ENCODE data around the gene PCSK6. TPM values are rescaled to one million over a fixed set of nuclear protein-coding genes. Genes with fewer than 3 reads are reported as not detected.

Gene PCSK6
- total RNA-seq, 1 experiment from 2014 or later = 10.6 TPM

- H3K4me1 ChIP-seq (ENCODE audit: control insufficient read depth, insufficient read depth, low read length) = no peaks in the 10 kb centered on the region; the same call in 1 of the 2 replicates
- no TSS peak for BruUV-seq (replicated peaks)
- ChIA-PET POLR2A (no interaction called here), CTCF (no interaction called here)
- no peak overlapping the region for H3K27ac ChIP-seq (ENCODE audit: low read length)
- no peak for TF ChIP-seq POLR2AphosphoS5 (IDR thresholded peaks at IDR 0.05; ENCODE audit: low read depth, low read length)
- no peak for TF ChIP-seq CTCF (IDR thresholded peaks at IDR 0.05)
- TF ChIP-seq TCF7L2 (IDR thresholded peaks at IDR 0.05; ENCODE audit: low read depth, low read length) = no peak
- no peak overlapping the region for H3K4me3 ChIP-seq (ENCODE audit: low read depth in 2 of 2, low read length in 2 of 2)
- ATAC-seq = no peak
- no peaks in the 10 kb centered on the region for H3K9me3 ChIP-seq (ENCODE audit: control insufficient read depth, insufficient read depth, low read depth, low read length)
- H3K36me3 ChIP-seq (ENCODE audit: control insufficient read depth, insufficient read depth, low read length) = no peaks in the 10 kb centered on the region
- intact Hi-C loops (cut with micrococcal nuclease; ENCODE audit: unreplicated experiment) (no loop called here), in situ Hi-C loops (cut with HindIII; ENCODE audit: low pct_unique_long_range_greater_than_20kb, low sequenced_read_pairs) (no loop called here)
- no peaks in the 10 kb centered on the region for H3K27me3 ChIP-seq (ENCODE audit: control insufficient read depth, insufficient read depth, low read length)
- DNase-seq (ENCODE audit: low read depth, low spot score) = no peak
These were observed 116.5 kb downstream of the PCSK6 start for GRCh38 chr15:101372960-101373525.

- no TSS peak for BruUV-seq (replicated peaks)
- H3K36me3 ChIP-seq (ENCODE audit: control insufficient read depth, insufficient read depth, low read length) = no peaks in the 10 kb centered on the region
- no peaks in the 10 kb centered on the region; the same call in 1 of the 2 replicates for H3K4me1 ChIP-seq (ENCODE audit: control insufficient read depth, insufficient read depth, low read length)
- no peak overlapping the region for H3K27ac ChIP-seq (ENCODE audit: low read length)
- no peaks in the 10 kb centered on the region for H3K27me3 ChIP-seq (ENCODE audit: control insufficient read depth, insufficient read depth, low read length)
- TF ChIP-seq REST (IDR thresholded peaks at IDR 0.05; ENCODE audit: insufficient read depth in 1 of 2, low read depth in 2 of 2, low read length in 1 of 2) (no peak), TCF7L2 (IDR thresholded peaks at IDR 0.05; ENCODE audit: low read depth, low read length) (no peak), POLR2AphosphoS5 (IDR thresholded peaks at IDR 0.05; ENCODE audit: low read depth, low read length) (no peak), CTCF (IDR thresholded peaks at IDR 0.05) (no peak), SIN3A (IDR thresholded peaks at IDR 0.05; ENCODE audit: borderline replicate concordance, insufficient read depth, low read depth, low read length) (no peak)
- no peak overlapping the region for H3K4me3 ChIP-seq (ENCODE audit: low read depth in 2 of 2, low read length in 2 of 2)
- intact Hi-C loops (cut with micrococcal nuclease; ENCODE audit: unreplicated experiment) = no loop called here
- H3K9me3 ChIP-seq (ENCODE audit: control insufficient read depth, insufficient read depth, low read depth, low read length) = no peaks in the 10 kb centered on the region
- DNase-seq (ENCODE audit: low read depth, low spot score) (no peak), ATAC-seq (0 out of 2 replicates have a peak, but pooled peaks have one; percentile 52)
- ChIA-PET CTCF (no interaction called here), POLR2A (no interaction called here)
- in situ Hi-C loops (cut with HindIII; ENCODE audit: low pct_unique_long_range_greater_than_20kb, low sequenced_read_pairs) = no loop called here
These were observed 117.3 kb downstream of the PCSK6 start for GRCh38 chr15:101372149-101372577.

Data from Panc1 (cell line).